Ectodermal cell (in vitro differentiated cells): Measurements from ENCODE around the gene ATP2B1.

Experiments
- H3K27ac ChIP-seq: 2 replicates; pipeline ENCODE4 v1.7.0; 2013; ENCODE audit warnings: mild to moderate bottlenecking, low read depth, low read length; ENCODE audit not compliant: insufficient read depth, poor library complexity, severe bottlenecking
- H3K27me3 ChIP-seq: 2 replicates; pipeline ENCODE4 v1.7.0; 2013; ENCODE audit warnings: mild to moderate bottlenecking, low read length; ENCODE audit not compliant: insufficient read depth, control insufficient read depth, poor library complexity, severe bottlenecking
- H3K36me3 ChIP-seq: one replicate; pipeline ENCODE4 v1.7.0; 2013; ENCODE audit warnings: low read length; ENCODE audit not compliant: control insufficient read depth, insufficient read depth
- H3K4me1 ChIP-seq: one replicate; pipeline ENCODE4 v1.7.0; 2013; ENCODE audit warnings: low read length; ENCODE audit not compliant: control insufficient read depth, insufficient read depth
- H3K4me3 ChIP-seq: 2 replicates; pipeline ENCODE4 v1.7.0; 2013; ENCODE audit warnings: low read depth, low read length, control low read depth; ENCODE audit not compliant: insufficient read depth
- H3K9me3 ChIP-seq: 2 replicates; pipeline ENCODE4 v1.7.0; 2013; ENCODE audit warnings: mild to moderate bottlenecking, low read length, moderate library complexity; ENCODE audit not compliant: control insufficient read depth
- WGBS, 2 experiments: methylation state at CpG; one replicate each; pipeline ENCODE4 v1.1.7; 2013; ENCODE audit warnings: missing lambda C conversion rate in 2 of 2; 5-methylcytosine and 5-hydroxymethylcytosine counted together

The ATP2B1 gene

GRCh38 chr12:89648211-89648930, 60.3 kb downstream of the ATP2B1 start:
- WGBS, 2 experiments, result 65 to 75% methylated on average over 4 of the region's 4 CpGs
- peaks cover 2% of the 10 kb centered on the region for H3K36me3 ChIP-seq
- H3K9me3 ChIP-seq, result no peaks in the 10 kb centered on the region
- no peaks in the 10 kb centered on the region for H3K27me3 ChIP-seq
- H3K4me3 ChIP-seq, result no peak overlapping the region
- peaks cover 10% of the 10 kb centered on the region for H3K4me1 ChIP-seq
- H3K27ac ChIP-seq, result no peak overlapping the region

- H3K36me3 ChIP-seq, result peaks cover 6% of the 10 kb centered on the region
- no peak overlapping the region for H3K4me3 ChIP-seq
- H3K4me1 ChIP-seq, result peaks cover 10% of the 10 kb centered on the region
- no peak overlapping the region for H3K27ac ChIP-seq
- 64 to 93% methylated on average over 1 of the region's 1 CpG for WGBS, 2 experiments
- no peaks in the 10 kb centered on the region for H3K9me3 ChIP-seq
- H3K27me3 ChIP-seq, result no peaks in the 10 kb centered on the region
Measured at GRCh38 chr12:89645434-89645833, 63.2 kb downstream of the ATP2B1 start.

GRCh38 chr12:89642959-89643358, 65.7 kb downstream of the ATP2B1 start:
- Histone ChIP-seq H3K4me3 (no peak overlapping the region), H3K27me3 (no peaks in the 10 kb centered on the region), H3K9me3 (no peaks in the 10 kb centered on the region), H3K27ac (no peak overlapping the region), H3K4me1 (peaks cover 10% of the 10 kb centered on the region), H3K36me3 (peaks cover 3% of the 10 kb centered on the region)
- no CpG with 5 or more reads among the region's 5 CpGs for WGBS, 2 experiments

DNA sequence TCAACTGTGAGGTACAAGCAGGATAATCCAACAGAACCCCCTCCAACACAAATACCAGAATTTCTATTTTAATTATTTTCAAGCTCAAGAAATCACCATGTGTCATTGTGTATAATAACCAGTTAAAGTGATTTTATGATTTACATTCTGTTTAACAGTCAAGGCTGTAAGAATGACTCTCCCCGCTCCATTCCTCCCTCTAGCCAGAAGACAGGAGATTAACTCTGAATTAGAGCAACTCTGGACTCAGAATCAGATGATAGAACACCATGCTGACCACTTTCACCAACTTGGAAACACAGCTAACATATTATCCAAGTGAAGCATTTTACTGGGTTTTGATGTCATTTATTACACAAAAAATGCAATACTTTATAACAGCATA, 71.9 kb downstream of the ATP2B1 start:
- H3K9me3 ChIP-seq, result no peaks in the 10 kb centered on the region
- no peaks in the 10 kb centered on the region for H3K27me3 ChIP-seq
- WGBS, 2 experiments, result 100% methylated on average over 1 of the region's 1 CpG
- peaks cover 8% of the 10 kb centered on the region for H3K36me3 ChIP-seq
- no peak overlapping the region for H3K27ac ChIP-seq
- no peak overlapping the region for H3K4me3 ChIP-seq
- no peaks in the 10 kb centered on the region for H3K4me1 ChIP-seq

DNA sequence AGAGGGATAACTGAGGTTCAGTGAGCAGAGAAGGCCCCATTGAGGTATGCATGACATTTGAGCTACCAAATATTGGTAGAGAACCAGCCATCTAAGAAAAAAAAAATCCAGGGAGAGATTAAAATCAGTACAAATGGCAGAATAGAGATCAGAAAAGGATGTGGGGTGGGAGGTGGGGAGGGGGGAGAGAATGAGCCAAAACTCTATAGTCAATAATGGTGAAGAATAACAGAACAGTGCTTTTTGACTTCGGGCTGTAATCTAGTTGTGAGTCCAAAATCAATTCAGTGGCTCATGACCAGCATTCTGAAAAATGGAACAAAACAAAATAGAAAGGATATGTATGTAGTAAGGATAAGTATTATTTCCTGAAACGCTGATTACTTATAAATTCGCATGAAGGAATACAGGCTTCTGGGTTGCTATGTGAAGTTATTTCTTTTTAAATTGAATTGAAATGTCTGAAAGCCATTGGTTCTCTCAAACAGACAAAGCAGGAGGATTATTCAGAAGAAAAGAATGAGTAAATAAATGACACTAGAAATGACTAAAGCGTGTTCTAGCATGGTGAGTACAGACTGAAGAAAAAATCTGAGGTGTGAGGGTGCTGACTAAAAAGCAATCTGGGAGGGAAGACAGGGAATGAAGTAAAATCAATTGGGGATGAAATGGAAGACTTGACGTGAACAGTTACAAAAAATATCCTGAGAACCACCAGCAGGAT, 72.4 kb downstream of the ATP2B1 start:
- no peaks in the 10 kb centered on the region for H3K9me3 ChIP-seq
- no peak overlapping the region for H3K27ac ChIP-seq
- H3K36me3 ChIP-seq, result peaks cover 8% of the 10 kb centered on the region
- no peaks in the 10 kb centered on the region for H3K27me3 ChIP-seq
- no peak overlapping the region for H3K4me3 ChIP-seq
- 95 to 97% methylated on average over 5 of the region's 5 CpGs for WGBS, 2 experiments
- H3K4me1 ChIP-seq, result no peaks in the 10 kb centered on the region

DNA sequence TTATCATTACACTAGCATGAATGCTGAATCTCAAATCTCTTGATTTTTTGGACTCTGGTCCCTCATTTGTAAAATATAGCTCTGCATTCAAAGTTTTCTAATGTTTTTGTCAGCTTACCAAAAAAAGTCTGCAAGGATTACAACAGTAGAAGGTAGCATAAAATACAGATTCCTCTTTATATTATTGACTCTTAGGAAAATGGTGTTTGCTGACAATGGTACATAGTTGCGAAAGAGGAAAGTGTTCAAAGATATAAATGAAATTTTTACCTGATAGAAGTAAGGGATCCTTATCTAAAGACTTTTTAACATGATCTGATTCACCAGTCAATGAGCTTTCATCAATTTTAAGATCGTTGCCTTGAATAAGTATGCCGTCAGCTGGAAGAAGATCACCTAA, 74.1 kb downstream of the ATP2B1 start:
- Histone ChIP-seq H3K27ac (no peak overlapping the region), H3K9me3 (no peaks in the 10 kb centered on the region), H3K27me3 (no peaks in the 10 kb centered on the region), H3K4me3 (no peak overlapping the region), H3K36me3 (peaks cover 9% of the 10 kb centered on the region), H3K4me1 (no peaks in the 10 kb centered on the region)
- WGBS, 2 experiments, result 100% methylated on average over 2 to 3 of the region's 3 CpGs

- H3K27me3 ChIP-seq, result no peaks in the 10 kb centered on the region
- H3K9me3 ChIP-seq, result no peaks in the 10 kb centered on the region
- peaks cover 18% of the 10 kb centered on the region for H3K36me3 ChIP-seq
- H3K4me1 ChIP-seq, result no peaks in the 10 kb centered on the region
- 100% methylated on average over 1 of the region's 1 CpG; no CpG with 5 or more reads in 1 of the 2 experiments for WGBS, 2 experiments
- H3K27ac ChIP-seq, result no peak overlapping the region
- H3K4me3 ChIP-seq, result no peak overlapping the region
Measured at GRCh38 chr12:89632778-89633177, 75.9 kb downstream of the ATP2B1 start.

- no peaks in the 10 kb centered on the region for H3K27me3 ChIP-seq
- H3K4me1 ChIP-seq, result no peaks in the 10 kb centered on the region
- H3K36me3 ChIP-seq, result peaks cover 2% of the 10 kb centered on the region
- no peak overlapping the region for H3K27ac ChIP-seq
- no peaks in the 10 kb centered on the region for H3K9me3 ChIP-seq
- no peak overlapping the region for H3K4me3 ChIP-seq
Measured at GRCh38 chr12:89622115-89622514, 86.5 kb downstream of the ATP2B1 start.

DNA sequence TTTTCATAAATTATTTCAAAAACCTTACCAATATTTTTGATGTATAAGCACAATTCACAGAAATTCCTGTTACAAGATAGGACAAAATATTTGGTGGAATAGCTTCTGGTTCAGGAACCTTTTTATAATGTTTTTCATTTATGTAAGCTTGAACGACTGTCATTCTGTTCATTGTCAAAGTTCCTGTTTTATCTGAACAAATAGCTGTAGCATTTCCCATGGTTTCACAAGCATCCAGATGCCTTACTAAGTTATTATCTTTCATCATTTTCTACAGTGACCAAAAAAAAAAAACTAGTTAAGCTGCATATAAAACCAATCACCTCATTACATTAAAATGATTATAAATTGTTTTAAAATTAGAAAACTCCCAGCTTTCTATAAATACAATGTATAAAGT, 87.1 kb downstream of the ATP2B1 start:
- no peak overlapping the region for H3K4me3 ChIP-seq
- WGBS, 2 experiments, result 93 to 95% methylated on average over 1 of the region's 1 CpG
- H3K36me3 ChIP-seq, result peaks cover 3% of the 10 kb centered on the region
- no peaks in the 10 kb centered on the region for H3K4me1 ChIP-seq
- no peaks in the 10 kb centered on the region for H3K9me3 ChIP-seq
- H3K27me3 ChIP-seq, result no peaks in the 10 kb centered on the region
- no peak overlapping the region for H3K27ac ChIP-seq

GRCh38 chr12:89619764-89620163, 88.9 kb downstream of the ATP2B1 start:
- Histone ChIP-seq H3K27me3 (no peaks in the 10 kb centered on the region), H3K9me3 (no peaks in the 10 kb centered on the region), H3K27ac (no peak overlapping the region), H3K4me3 (no peak overlapping the region), H3K36me3 (peaks cover 3% of the 10 kb centered on the region), H3K4me1 (no peaks in the 10 kb centered on the region)
- WGBS, 2 experiments, result 95 to 100% methylated on average over 2 of the region's 2 CpGs
